Breast epithelium (tissue), 4 donors: ENCODE results near the gene PPP1R37. TPM values are rescaled to one million over a fixed set of nuclear protein-coding genes. Genes with fewer than 3 reads are reported as not detected.

ENCODE experiments used
- DNase-seq, 2 donors: peaks; one replicate each; pipeline ENCODE4 v3.0.0-alpha.2; 2019; ENCODE audit warnings: low spot score in 2 of 2
- H3K27ac ChIP-seq, 2 donors: fragments of 200-600 bp; sonication (generic) in 1 of 2; one replicate each; pipeline ENCODE4 v1.5.1; 2016 to 2019; ENCODE audit warnings: mild to moderate bottlenecking in 1 of 2
- H3K27me3 ChIP-seq, 2 donors: fragments of 200-600 bp; sonication (generic) in 1 of 2; one replicate each; pipeline versions ENCODE4 v1.5.1 to v1.6.0; 2017 to 2019; ENCODE audit warnings: control low read depth in 1 of 2, mild to moderate bottlenecking in 1 of 2
- H3K36me3 ChIP-seq: fragments of 200-600 bp; one replicate; pipeline ENCODE4 v1.5.1; 2019
- H3K4me1 ChIP-seq, 2 donors: fragments of 200-600 bp; sonication (generic); one replicate each; pipeline ENCODE4 v1.5.1; 2016 to 2019; ENCODE audit warnings: control low read depth in 1 of 2
- H3K4me3 ChIP-seq, 3 donors: fragments of 200-600 bp; sonication (generic); 1 replicate in 2 of 3; 2 replicates in 1 of 3; pipeline ENCODE4 v1.5.1; 2016 to 2019; ENCODE audit warnings: mild to moderate bottlenecking in 3 of 3, moderate library complexity in 2 of 3
- H3K9me3 ChIP-seq, 2 donors: fragments of 200-600 bp; sonication (generic) in 1 of 2; one replicate each; pipeline ENCODE4 v1.5.1; 2016 to 2019; ENCODE audit warnings: control low read depth in 1 of 2
- CTCF ChIP-seq, 3 donors: fragments of 450-650 bp; IDR thresholded peaks; one replicate each; pipeline ENCODE4 v1.5.1; 2016 to 2017; ENCODE audit warnings: antibody characterized with exemption in 3 of 3, mild to moderate bottlenecking in 3 of 3, moderate library complexity in 3 of 3
- POLR2A ChIP-seq: fragments of 450-650 bp; IDR thresholded peaks from one replicate; pipeline ENCODE4 v1.6.1; 2016; ENCODE audit warnings: antibody characterized with exemption, mild to moderate bottlenecking, moderate library complexity
- POLR2AphosphoS5 ChIP-seq, 3 donors: sonication (generic); formaldehyde crosslinking; IDR thresholded peaks; one replicate each; pipeline ENCODE4 v1.6.1; 2017; ENCODE audit warnings: antibody characterized with exemption in 3 of 3
- intact Hi-C: fragments of 100-400 bp; cut with DNase I; formaldehyde crosslinking; loops from one replicate; pipeline ENCODE4 v1.15.1; 2023; ENCODE audit warnings: low total_unique reads
- total RNA-seq, 3 donors: library from RNA; depleted of rRNA; stranded (reverse); fragments of >200 nt; gene quantifications; one replicate each; pipeline ENCODE4 v1.1.0, GENCODE V29; 2016

The PPP1R37 gene
- total RNA-seq, 3 donors from 2014 or later, result 18.6 to 50.8 (median 33.8) TPM

GRCh38 chr19:45061965-45062364, 31.0 kb upstream of the PPP1R37 start:
- no peak overlapping the region for H3K27ac ChIP-seq
- H3K27me3 ChIP-seq, result no peaks in the 10 kb centered on the region
- intact Hi-C loops, result loop anchor here (10.0 kb wide), 1 partner anchor 53 kb away; no protein-coding TSS in a partner anchor
- peaks cover 7% of the 10 kb centered on the region for H3K36me3 ChIP-seq
- no peak for TF ChIP-seq POLR2A
- no peak for TF ChIP-seq POLR2AphosphoS5 (IDR thresholded peaks at IDR 0.05)
- TF ChIP-seq CTCF (IDR thresholded peaks at IDR 0.05), result no peak
- no peak overlapping the region for H3K4me3 ChIP-seq
- H3K9me3 ChIP-seq, result no peaks in the 10 kb centered on the region
- no peaks in the 10 kb centered on the region for H3K4me1 ChIP-seq
- DNase-seq, result no peak

- intact Hi-C loops, result loop anchor here (10.0 kb wide), 1 partner anchor 51 kb away; no protein-coding TSS in a partner anchor
- no peaks in the 10 kb centered on the region for H3K27me3 ChIP-seq
- H3K36me3 ChIP-seq, result peaks cover 15% of the 10 kb centered on the region
- TF ChIP-seq CTCF (IDR thresholded peaks at IDR 0.05) (no peak), POLR2AphosphoS5 (IDR thresholded peaks at IDR 0.05) (no peak), POLR2A (no peak)
- no peak for DNase-seq
- peaks cover 0 to 2% of the 10 kb centered on the region in 2 donors for H3K4me1 ChIP-seq
- H3K9me3 ChIP-seq, result no peaks in the 10 kb centered on the region
- H3K27ac ChIP-seq, result no peak overlapping the region
- no peak overlapping the region for H3K4me3 ChIP-seq
Observed at GRCh38 chr19:45063851-45064801, 28.9 kb upstream of the PPP1R37 start.

GRCh38 chr19:45066921-45067661, 25.9 kb upstream of the PPP1R37 start:
- peaks cover 8% of the 10 kb centered on the region for H3K36me3 ChIP-seq
- intact Hi-C loops, result loop anchor here (10.0 kb wide), 1 partner anchor 48 kb away; no protein-coding TSS in a partner anchor
- DNase-seq, result no peak
- H3K4me1 ChIP-seq, result peaks cover 10 to 31% of the 10 kb centered on the region in 2 donors
- peak overlapping the region; percentile 13 to 25 for H3K27ac ChIP-seq
- no peaks in the 10 kb centered on the region for H3K9me3 ChIP-seq
- H3K4me3 ChIP-seq, result no peak overlapping the region
- H3K27me3 ChIP-seq, result no peaks in the 10 kb centered on the region
- no peak for TF ChIP-seq POLR2AphosphoS5 (IDR thresholded peaks at IDR 0.05)
- no peak for TF ChIP-seq CTCF (IDR thresholded peaks at IDR 0.05)
- no peak for TF ChIP-seq POLR2A

GRCh38 chr19:45068041-45068440, 24.9 kb upstream of the PPP1R37 start:
- H3K36me3 ChIP-seq, result peaks cover 8% of the 10 kb centered on the region
- H3K9me3 ChIP-seq, result no peaks in the 10 kb centered on the region
- intact Hi-C loops, result loop anchor here (10.0 kb wide), 1 partner anchor 47 kb away; no protein-coding TSS in a partner anchor
- peaks cover 10 to 34% of the 10 kb centered on the region in 2 donors for H3K4me1 ChIP-seq
- H3K4me3 ChIP-seq, result no peak overlapping the region
- TF ChIP-seq POLR2AphosphoS5 (IDR thresholded peaks at IDR 0.05), result no peak
- peak overlapping the region; percentile 20 to 66 for H3K27ac ChIP-seq
- no peaks in the 10 kb centered on the region for H3K27me3 ChIP-seq
- DNase-seq, result no peak

- Histone ChIP-seq H3K4me1 (peaks cover 10 to 34% of the 10 kb centered on the region in 2 donors), H3K9me3 (no peaks in the 10 kb centered on the region), H3K27me3 (no peaks in the 10 kb centered on the region), H3K27ac (peak overlapping the region; percentile 66 to 87), H3K36me3 (peaks cover 8% of the 10 kb centered on the region), H3K4me3 (no peak overlapping the region)
- peak; percentile 75 to 84 for DNase-seq
- intact Hi-C loops, result loop anchor here (10.0 kb wide), 1 partner anchor 46 kb away; no protein-coding TSS in a partner anchor
- TF ChIP-seq CTCF (IDR thresholded peaks at IDR 0.05) (no peak), POLR2A (no peak), POLR2AphosphoS5 (IDR thresholded peaks at IDR 0.05) (no peak)
Observed at GRCh38 chr19:45069056-45069455, 23.9 kb upstream of the PPP1R37 start.
